GM12878 (cell line): Measurements from ENCODE around the gene ADAMTS3. TPM values are rescaled to one million over a fixed set of nuclear protein-coding genes. Genes with fewer than 3 reads are reported as not detected.

Experiments
- ATAC-seq: fragments of 200-7000 bp; cut with Tn5 transposase; 3 replicates; pipeline ENCODE4 v1.9.1; 2020; ENCODE audit warnings: mild to moderate bottlenecking, moderate library complexity
- BruUV-seq: library from RNA; stranded (reverse); fragments of 400-500 nt; replicated peaks from 2 replicates; lab custom pipeline; 2021; lab: Mats Ljungman, UMichigan
- CTCF ChIA-PET: fragments of 300-600 bp; sonication (Branson Sonifier 250); formaldehyde crosslinking; extraction: SDS; loops from one replicate; lab custom pipeline; 2021; ENCODE audit warnings: inconsistent platforms; lab: Yijun Ruan, JAX
- POLR2A ChIA-PET: fragments of 350-600 bp; formaldehyde crosslinking; extraction: SDS; loops from one replicate; lab custom pipeline; 2021; ENCODE audit warnings: inconsistent platforms; lab: Charles Lee
- RAD21 ChIA-PET: fragments of 300-600 bp; sonication (Branson Sonifier 250); formaldehyde crosslinking; loops from one replicate; lab custom pipeline; 2023; ENCODE audit warnings: antibody characterized with exemption; ENCODE audit not compliant: unreplicated experiment; lab: Charles Lee
- SMC1A ChIA-PET: fragments of 300-600 bp; sonication (Branson Sonifier 250); formaldehyde crosslinking; loops from one replicate; lab custom pipeline; 2023; ENCODE audit not compliant: unreplicated experiment, uncharacterized antibody; lab: Charles Lee
- DNase-seq: peaks from one replicate; pipeline ENCODE4 v3.0.0-alpha.2; 2011; ENCODE audit warnings: low read depth, low spot score
- FAIRE-seq: peaks from 3 replicates; lab custom pipeline; 2011; peaks lifted over from hg19 to GRCh38; lab: Jason Lieb, UNC
- H2AFZ ChIP-seq: 2 replicates; pipeline ENCODE4 v1.6.0; 2011; ENCODE audit warnings: low read depth, low read length, control low read depth; ENCODE audit not compliant: control insufficient read depth
- H3K27ac ChIP-seq: 2 replicates; pipeline ENCODE4 v1.5.1; 2011; ENCODE audit warnings: control low read depth; ENCODE audit not compliant: control insufficient read depth, insufficient read depth
- H3K27me3 ChIP-seq, 2 experiments: replicated peaks in 1 of 2; 2 replicates each; pipeline versions ENCODE4 v1.6.0 to v1.6.1; 2011; ENCODE audit warnings: low read length in 1 of 2; ENCODE audit not compliant: control insufficient read depth in 2 of 2, insufficient read depth in 2 of 2
- H3K36me3 ChIP-seq, 2 experiments: 2 replicates each; pipeline ENCODE4 v1.5.1; 2011; ENCODE audit warnings: low read length in 1 of 2; ENCODE audit not compliant: control insufficient read depth in 2 of 2, insufficient read depth in 2 of 2
- H3K4me1 ChIP-seq: 2 replicates; pipeline ENCODE4 v1.6.1; 2011; ENCODE audit warnings: mild to moderate bottlenecking, low read length, moderate library complexity, mixed read lengths; ENCODE audit not compliant: control insufficient read depth, insufficient read depth
- H3K4me2 ChIP-seq: 2 replicates; pipeline ENCODE4 v1.6.0; 2011; ENCODE audit warnings: control low read depth; ENCODE audit not compliant: control insufficient read depth, insufficient read depth
- H3K4me3 ChIP-seq: fragments of 200-600 bp; sonication (generic); 2 replicates; pipeline ENCODE4 v1.5.1; 2016
- H3K79me2 ChIP-seq: 2 replicates; pipeline ENCODE4 v1.6.0; 2011; ENCODE audit warnings: low read length; ENCODE audit not compliant: control insufficient read depth, insufficient read depth
- H3K9ac ChIP-seq: 2 replicates; pipeline ENCODE4 v1.8.0; 2011; ENCODE audit warnings: low read length, control low read depth, mixed read lengths; ENCODE audit not compliant: control insufficient read depth, insufficient read depth
- H3K9me3 ChIP-seq: replicated peaks from 3 replicates; pipeline ENCODE4 v1.5.1; 2011; ENCODE audit warnings: mild to moderate bottlenecking, low read length; ENCODE audit not compliant: control insufficient read depth, insufficient read depth
- H4K20me1 ChIP-seq: 2 replicates; pipeline ENCODE4 v1.6.0; 2011; ENCODE audit not compliant: control insufficient read depth, insufficient read depth
- CHD4 ChIP-seq: fragments of 200-600 bp; sonication (generic); IDR thresholded peaks from 2 replicates; pipeline ENCODE4 v1.6.1; 2016; ENCODE audit warnings: mild to moderate bottlenecking
- ETV6 ChIP-seq, 2 experiments: fragments of 450-650 bp in 1 of 2; IDR thresholded peaks in 1 of 2; conservative IDR thresholded peaks in 1 of 2; 2 replicates each; pipeline ENCODE4 v1.6.1; 2014; ENCODE audit warnings: antibody characterized with exemption in 1 of 2, borderline replicate concordance in 1 of 2, low read depth in 1 of 2, mild to moderate bottlenecking in 1 of 2, moderate library complexity in 1 of 2
- FOXK2 ChIP-seq: fragments of 450-650 bp; IDR thresholded peaks from 2 replicates; pipeline ENCODE4 v1.6.1; 2017; ENCODE audit warnings: mild to moderate bottlenecking, moderate library complexity
- KLF5 ChIP-seq: fragments of 450-650 bp; IDR thresholded peaks from 2 replicates; pipeline ENCODE4 v1.6.1; 2014; ENCODE audit warnings: mild to moderate bottlenecking; ENCODE audit not compliant: partially characterized antibody
- NFIC ChIP-seq: IDR thresholded peaks from 2 replicates; pipeline ENCODE4 v1.6.1; 2012; ENCODE audit warnings: low read depth, mild to moderate bottlenecking, inconsistent platforms, low read length, moderate library complexity
- NR2F1 ChIP-seq: fragments of 450-650 bp; conservative IDR thresholded peaks from 2 replicates; pipeline ENCODE4 v1.6.1; 2017; ENCODE audit warnings: mild to moderate bottlenecking
- ZBED1 ChIP-seq: IDR thresholded peaks from 2 replicates; pipeline ENCODE4 v1.6.1; 2016; ENCODE audit warnings: borderline replicate concordance
- WGBS: methylation state at CpG from one replicate; pipeline ENCODE4 v1.1.6; 2016; ENCODE audit warnings: low lambda C conversion rate; ENCODE audit not compliant: insufficient replicate concordance, insufficient coverage; ENCODE audit errors: missing lambda C conversion rate; 5-methylcytosine and 5-hydroxymethylcytosine counted together
- in situ Hi-C: fragments of 300-500 bp; cut with MboI; formaldehyde crosslinking; loops from 9 replicates; pipeline ENCODE4 v1.14.3; 2018; ENCODE audit warnings: mixed read lengths
- intact Hi-C: fragments of 100-400 bp; cut with micrococcal nuclease; formaldehyde crosslinking; loops from one replicate; pipeline ENCODE4 v1.14.2; 2022; ENCODE audit not compliant: unreplicated experiment
- polyA plus RNA-seq, 11 experiments: library from polyadenylated mRNA; depleted of rRNA in 4 of 11; unstranded in 6 of 11; stranded (reverse) in 5 of 11; fragments of >200 nt; fragmentation: Nextera tagmentation in 4 of 11; fragmentation: Illumina TruSeq in 1 of 11; extraction: Ambion mirVana in 4 of 11; extraction: Trizol in 1 of 11; gene quantifications; 1 replicate in 1 of 11; 2 replicates in 10 of 11; pipeline versions ENCODE4 v1.2.1 to v1.2.3, GENCODE V29; 2011 to 2016; ENCODE audit warnings: inconsistent platforms in 2 of 11, missing spikeins in 2 of 11, low read depth in 1 of 11
- total RNA-seq, 4 experiments: library from RNA; depleted of rRNA in 3 of 4; stranded (reverse); fragments of >200 nt in 3 of 4; fragmentation: Illumina TruSeq in 1 of 4; extraction: Trizol in 1 of 4; gene quantifications; 2 replicates each; pipeline versions ENCODE4 v1.2.1 to v1.2.3, GENCODE V29; 2013 to 2021
- TF ChIP-seq, protein P1 (sequence below): fragments of 450-650 bp; IDR thresholded peaks from 2 replicates; pipeline ENCODE4 v1.6.1; 2018; ENCODE audit warnings: borderline replicate concordance, mild to moderate bottlenecking; ENCODE audit not compliant: partially characterized antibody
- TF ChIP-seq, protein P2 (sequence below): fragments of 450-650 bp; IDR thresholded peaks from 2 replicates; pipeline ENCODE4 v1.6.1; 2017; ENCODE audit warnings: mild to moderate bottlenecking, low read depth, inconsistent platforms; ENCODE audit not compliant: poor library complexity, severe bottlenecking
- TF ChIP-seq, protein P3 (sequence below): IDR thresholded peaks from 2 replicates; pipeline ENCODE4 v1.6.1; 2012; ENCODE audit warnings: improper control_type of control experiment, low read depth, low read length; ENCODE audit not compliant: insufficient replicate concordance

ADAMTS3 gene
- total and polyA plus RNA-seq, 10 of the 15 experiments (the other 5 are each of a cell fraction or from before 2014, with no cell fraction given), result under 0.01 to 0.07 (median 0.02) TPM; not detected in 6

DNA sequence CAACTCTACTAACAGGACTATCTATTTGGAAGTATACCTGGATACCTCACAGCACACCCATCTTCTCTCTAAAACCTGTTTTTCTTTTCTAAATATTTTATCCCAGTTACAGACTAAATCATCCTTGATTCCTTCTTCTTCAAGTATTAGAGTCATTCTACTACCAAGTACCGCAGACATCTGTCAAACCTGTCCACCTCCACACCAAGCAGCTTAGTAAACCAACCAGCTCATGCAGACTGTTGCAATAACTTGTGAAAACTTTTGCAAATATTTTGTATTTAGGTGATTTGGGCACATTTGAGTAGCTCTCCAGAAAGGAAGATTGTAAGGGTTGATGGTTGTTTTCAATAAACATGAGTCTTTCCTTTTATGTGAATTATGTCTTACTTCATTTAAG, 238.6 kb downstream of the ADAMTS3 start:
- Histone ChIP-seq H2AFZ (no peak overlapping the region), H3K36me3 (no peaks in the 10 kb centered on the region), H3K4me2 (no peak overlapping the region), H3K9ac (no peak overlapping the region), H3K27me3 (no peaks in the 10 kb centered on the region), H3K9me3 (no peaks in the 10 kb centered on the region), H4K20me1 (no peaks in the 10 kb centered on the region), H3K4me1 (no peaks in the 10 kb centered on the region), H3K4me3 (no peak overlapping the region), H3K79me2 (no peaks in the 10 kb centered on the region), H3K27ac (no peak overlapping the region)
- no TSS peak for BruUV-seq
- SMC1A ChIA-PET, result interaction anchor here (0.7 kb wide), 1 partner anchor 169 kb away, joined by 3 read pairs; no protein-coding TSS in a partner anchor
- intact Hi-C loops, result no loop called here
- no peak for DNase-seq
- in situ Hi-C loops, result no loop called here
- TF ChIP-seq FOXK2 (no peak), CHD4 (no peak), ETV6 (conservative IDR thresholded peaks at IDR 0.05 in 1 of 2, IDR thresholded peaks at IDR 0.05 in 1 of 2; ENCODE audit: borderline replicate concordance in 1 of 2, low read depth in 1 of 2) (no peak), ZBED1 (no peak), NR2F1 (no peak), KLF5 (no peak), NFIC (no peak)
- TF ChIP-seq, protein P1, sequence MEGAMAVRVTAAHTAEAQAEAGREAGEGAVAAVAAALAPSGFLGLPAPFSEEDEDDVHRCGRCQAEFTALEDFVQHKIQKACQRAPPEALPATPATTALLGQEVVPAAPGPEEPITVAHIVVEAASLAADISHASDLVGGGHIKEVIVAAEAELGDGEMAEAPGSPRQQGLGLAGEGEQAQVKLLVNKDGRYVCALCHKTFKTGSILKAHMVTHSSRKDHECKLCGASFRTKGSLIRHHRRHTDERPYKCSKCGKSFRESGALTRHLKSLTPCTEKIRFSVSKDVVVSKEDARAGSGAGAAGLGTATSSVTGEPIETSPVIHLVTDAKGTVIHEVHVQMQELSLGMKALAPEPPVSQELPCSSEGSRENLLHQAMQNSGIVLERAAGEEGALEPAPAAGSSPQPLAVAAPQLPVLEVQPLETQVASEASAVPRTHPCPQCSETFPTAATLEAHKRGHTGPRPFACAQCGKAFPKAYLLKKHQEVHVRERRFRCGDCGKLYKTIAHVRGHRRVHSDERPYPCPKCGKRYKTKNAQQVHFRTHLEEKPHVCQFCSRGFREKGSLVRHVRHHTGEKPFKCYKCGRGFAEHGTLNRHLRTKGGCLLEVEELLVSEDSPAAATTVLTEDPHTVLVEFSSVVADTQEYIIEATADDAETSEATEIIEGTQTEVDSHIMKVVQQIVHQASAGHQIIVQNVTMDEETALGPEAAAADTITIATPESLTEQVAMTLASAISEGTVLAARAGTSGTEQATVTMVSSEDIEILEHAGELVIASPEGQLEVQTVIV, result no peak
- TF ChIP-seq, protein P2, sequence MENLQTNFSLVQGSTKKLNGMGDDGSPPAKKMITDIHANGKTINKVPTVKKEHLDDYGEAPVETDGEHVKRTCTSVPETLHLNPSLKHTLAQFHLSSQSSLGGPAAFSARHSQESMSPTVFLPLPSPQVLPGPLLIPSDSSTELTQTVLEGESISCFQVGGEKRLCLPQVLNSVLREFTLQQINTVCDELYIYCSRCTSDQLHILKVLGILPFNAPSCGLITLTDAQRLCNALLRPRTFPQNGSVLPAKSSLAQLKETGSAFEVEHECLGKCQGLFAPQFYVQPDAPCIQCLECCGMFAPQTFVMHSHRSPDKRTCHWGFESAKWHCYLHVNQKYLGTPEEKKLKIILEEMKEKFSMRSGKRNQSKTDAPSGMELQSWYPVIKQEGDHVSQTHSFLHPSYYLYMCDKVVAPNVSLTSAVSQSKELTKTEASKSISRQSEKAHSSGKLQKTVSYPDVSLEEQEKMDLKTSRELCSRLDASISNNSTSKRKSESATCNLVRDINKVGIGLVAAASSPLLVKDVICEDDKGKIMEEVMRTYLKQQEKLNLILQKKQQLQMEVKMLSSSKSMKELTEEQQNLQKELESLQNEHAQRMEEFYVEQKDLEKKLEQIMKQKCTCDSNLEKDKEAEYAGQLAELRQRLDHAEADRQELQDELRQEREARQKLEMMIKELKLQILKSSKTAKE, result no peak
- TF ChIP-seq, protein P3, sequence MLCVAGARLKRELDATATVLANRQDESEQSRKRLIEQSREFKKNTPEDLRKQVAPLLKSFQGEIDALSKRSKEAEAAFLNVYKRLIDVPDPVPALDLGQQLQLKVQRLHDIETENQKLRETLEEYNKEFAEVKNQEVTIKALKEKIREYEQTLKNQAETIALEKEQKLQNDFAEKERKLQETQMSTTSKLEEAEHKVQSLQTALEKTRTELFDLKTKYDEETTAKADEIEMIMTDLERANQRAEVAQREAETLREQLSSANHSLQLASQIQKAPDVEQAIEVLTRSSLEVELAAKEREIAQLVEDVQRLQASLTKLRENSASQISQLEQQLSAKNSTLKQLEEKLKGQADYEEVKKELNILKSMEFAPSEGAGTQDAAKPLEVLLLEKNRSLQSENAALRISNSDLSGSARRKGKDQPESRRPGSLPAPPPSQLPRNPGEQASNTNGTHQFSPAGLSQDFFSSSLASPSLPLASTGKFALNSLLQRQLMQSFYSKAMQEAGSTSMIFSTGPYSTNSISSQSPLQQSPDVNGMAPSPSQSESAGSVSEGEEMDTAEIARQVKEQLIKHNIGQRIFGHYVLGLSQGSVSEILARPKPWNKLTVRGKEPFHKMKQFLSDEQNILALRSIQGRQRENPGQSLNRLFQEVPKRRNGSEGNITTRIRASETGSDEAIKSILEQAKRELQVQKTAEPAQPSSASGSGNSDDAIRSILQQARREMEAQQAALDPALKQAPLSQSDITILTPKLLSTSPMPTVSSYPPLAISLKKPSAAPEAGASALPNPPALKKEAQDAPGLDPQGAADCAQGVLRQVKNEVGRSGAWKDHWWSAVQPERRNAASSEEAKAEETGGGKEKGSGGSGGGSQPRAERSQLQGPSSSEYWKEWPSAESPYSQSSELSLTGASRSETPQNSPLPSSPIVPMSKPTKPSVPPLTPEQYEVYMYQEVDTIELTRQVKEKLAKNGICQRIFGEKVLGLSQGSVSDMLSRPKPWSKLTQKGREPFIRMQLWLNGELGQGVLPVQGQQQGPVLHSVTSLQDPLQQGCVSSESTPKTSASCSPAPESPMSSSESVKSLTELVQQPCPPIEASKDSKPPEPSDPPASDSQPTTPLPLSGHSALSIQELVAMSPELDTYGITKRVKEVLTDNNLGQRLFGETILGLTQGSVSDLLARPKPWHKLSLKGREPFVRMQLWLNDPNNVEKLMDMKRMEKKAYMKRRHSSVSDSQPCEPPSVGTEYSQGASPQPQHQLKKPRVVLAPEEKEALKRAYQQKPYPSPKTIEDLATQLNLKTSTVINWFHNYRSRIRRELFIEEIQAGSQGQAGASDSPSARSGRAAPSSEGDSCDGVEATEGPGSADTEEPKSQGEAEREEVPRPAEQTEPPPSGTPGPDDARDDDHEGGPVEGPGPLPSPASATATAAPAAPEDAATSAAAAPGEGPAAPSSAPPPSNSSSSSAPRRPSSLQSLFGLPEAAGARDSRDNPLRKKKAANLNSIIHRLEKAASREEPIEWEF, result no peak
- no peak for FAIRE-seq
- ATAC-seq, result no peak
- WGBS, result 4% methylated on average over 1 of the region's 1 CpG
- CTCF ChIA-PET, result interaction anchor here (1.3 kb wide), 1 partner anchor 13 kb away, joined by 3 read pairs; no protein-coding TSS in a partner anchor
- RAD21 ChIA-PET, result no interaction called here
- POLR2A ChIA-PET, result no interaction called here
